T-helper 2 cell treated with Interferon-gamma antibody and Interleukin-4, amounts not matched to agents 100 ng/mL and 5 ng/mL, for 36 hours (primary cell): ENCODE measurements around the gene COIL. TPM values are rescaled to one million over a fixed set of nuclear protein-coding genes. Genes with fewer than 3 reads are reported as not detected.
"Not testable (repeated sequence)": the region's sequence is repeated elsewhere in the genome, so short reads cannot be mapped to it uniquely, and the experiment has no call there.

ENCODE experiments used
- intact Hi-C: fragments of 100-400 bp; cut with micrococcal nuclease; formaldehyde crosslinking; loops from one replicate; pipeline ENCODE4 v1.15.1; 2023
- total RNA-seq: library from RNA; stranded (reverse); gene quantifications from 2 replicates; pipeline ENCODE4 v1.2.3, GENCODE V29; 2022

Gene COIL
- 18.6 and 19.2 TPM in 2 replicates for total RNA-seq

GRCh38 chr17:56960596-56961538 lies at the start of gene COIL:
Gene COIL (minus strand): TSS chr17:56961050. CDS start chr17:56961019, 31 bp downstream.
- intact Hi-C loops: loop anchor here (1.0 to 2.0 kb wide), 2 partner anchors 18 to 128 kb away; partner anchors contain the start of genes C17orf67 and SCPEP1

DNA sequence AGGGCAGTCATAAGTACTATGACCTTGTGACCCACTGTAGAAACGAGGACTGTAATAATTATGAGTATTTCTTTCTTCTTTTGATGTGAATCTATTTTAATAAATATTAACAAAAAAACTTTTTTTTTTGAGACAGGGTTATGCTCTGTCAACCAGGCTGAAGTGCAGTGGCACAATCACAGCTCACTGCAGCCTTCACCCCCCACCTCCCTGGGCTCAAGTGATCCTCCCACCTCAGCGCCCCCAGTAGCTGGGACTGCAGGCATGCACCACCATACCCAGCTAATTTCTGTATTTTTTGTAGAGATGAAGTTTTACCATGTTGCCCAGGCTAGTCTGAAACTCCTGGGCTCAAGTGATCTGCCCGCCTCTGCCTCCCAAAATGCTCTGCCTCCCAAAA lies 49.6 kb upstream of the COIL start:
- intact Hi-C loops: no loop called here

DNA sequence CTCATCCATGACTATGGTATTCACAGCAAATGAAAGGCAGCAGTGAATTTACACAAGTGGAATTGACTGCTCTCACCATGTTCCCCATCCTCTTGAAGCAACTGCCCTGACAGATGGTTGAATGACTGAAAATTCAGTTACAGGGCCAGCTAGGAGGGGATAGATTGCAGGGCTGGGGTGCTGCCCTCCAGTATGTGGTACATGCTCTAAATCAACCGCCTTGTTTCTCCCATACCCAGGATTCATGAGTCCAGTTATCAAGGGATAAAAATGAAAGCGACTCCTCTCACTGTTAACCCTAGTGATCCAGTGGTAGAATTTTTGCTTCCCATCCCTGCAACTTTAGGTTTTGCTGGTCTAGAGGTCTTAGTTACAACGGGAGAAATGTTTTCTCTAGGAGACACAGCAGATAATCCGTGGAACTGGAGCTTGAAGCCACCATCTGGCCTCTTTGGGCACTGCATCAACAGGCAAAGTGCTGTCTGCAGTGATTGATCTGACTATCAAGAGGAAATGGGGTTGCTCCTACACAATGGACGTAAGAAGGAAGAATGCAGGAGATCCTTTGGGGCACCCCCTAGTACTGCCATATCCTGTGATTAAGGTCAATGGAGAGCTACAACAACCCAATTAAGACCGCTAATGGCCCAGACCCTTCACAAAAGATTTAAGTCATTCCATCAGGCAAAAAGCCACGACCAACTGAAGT lies 49.0 kb upstream of the COIL start:
- intact Hi-C loops: no loop called here

DNA sequence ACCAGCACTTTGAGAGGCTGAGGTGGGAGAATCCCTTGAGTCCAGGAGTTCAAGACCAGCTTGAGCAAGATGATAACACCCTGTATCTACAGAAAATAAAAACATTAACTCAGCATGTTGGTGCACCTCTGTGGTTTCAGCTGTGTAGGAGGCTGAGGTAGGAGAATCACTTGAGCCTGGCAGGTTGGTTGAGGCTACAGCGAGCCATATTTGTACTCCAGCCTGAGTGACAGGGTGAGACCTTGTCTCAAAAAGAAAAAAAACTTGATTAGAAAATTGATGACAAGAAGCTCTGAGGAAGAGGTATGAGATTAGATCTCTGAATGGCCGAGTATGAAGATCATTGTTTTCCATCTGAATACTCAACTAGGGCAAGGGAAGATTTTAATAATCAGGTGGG lies 48.1 kb upstream of the COIL start:
- intact Hi-C loops: no loop called here

DNA sequence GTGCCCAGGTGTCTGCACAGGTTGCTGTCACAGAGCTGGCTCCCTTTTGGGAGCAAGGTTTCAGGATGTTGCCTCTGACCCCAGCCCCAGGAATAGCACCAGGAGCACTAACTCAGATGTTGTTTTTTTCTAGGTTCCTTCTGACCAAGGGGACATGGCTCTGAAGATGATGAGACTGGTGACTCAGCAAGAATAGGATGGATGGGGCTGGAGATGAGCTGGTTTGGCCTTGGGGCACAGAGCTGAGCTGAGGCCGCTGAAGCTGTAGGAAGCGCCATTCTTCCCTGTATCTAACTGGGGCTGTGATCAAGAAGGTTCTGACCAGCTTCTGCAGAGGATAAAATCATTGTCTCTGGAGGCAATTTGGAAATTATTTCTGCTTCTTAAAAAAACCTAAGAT lies 45.2 kb upstream of the COIL start:
- intact Hi-C loops: no loop called here

DNA sequence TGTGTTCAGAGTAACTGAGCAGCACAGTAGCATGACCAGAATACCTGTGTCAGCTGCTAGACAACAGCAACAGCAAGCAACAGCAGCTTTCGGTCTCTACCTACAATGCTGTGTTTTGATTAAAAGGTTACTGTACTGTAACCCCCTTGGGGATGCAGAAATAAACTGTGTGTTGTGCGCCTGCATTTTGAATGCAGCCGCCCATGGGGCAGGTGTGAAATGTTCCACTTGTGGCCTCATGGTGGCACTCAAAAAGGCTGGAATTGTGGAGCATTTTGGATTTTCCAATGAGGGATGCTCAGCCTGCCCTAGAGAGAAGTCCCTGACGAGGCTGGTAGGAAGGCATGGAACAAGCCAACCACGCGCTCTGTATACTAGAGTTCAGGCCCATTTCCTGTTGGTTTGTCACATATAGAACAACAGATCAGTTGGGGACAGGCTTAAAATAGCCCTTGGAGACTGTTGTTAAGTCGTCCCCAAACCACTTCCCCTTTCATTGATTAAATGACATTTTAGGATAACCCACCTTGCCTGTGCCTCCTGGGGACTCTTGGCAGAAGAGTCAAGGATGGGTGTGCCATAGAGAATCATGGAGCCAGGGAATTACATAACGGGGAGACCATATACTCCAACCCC lies 44.2 kb upstream of the COIL start:
- intact Hi-C loops: no loop called here

DNA sequence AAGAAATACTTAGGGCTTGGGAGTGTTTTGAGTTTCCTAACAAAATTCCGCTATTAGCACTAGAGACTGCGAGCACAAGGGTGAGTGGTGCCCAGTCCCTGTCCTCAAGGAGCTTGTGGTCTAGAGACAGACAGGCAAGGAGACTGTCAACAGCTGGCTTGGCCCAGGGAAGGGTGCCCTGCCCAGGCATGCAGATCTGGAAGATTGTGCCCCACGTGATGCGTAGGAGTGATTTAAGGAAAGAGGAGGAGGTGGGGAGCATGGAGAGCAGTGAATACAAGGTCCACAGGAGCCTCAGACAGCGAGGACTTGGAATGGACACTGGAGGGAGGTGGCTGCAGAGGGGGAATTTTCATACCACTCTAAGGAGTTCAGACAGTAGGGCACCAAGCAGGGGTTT lies 42.1 kb upstream of the COIL start:
- intact Hi-C loops: no loop called here

DNA sequence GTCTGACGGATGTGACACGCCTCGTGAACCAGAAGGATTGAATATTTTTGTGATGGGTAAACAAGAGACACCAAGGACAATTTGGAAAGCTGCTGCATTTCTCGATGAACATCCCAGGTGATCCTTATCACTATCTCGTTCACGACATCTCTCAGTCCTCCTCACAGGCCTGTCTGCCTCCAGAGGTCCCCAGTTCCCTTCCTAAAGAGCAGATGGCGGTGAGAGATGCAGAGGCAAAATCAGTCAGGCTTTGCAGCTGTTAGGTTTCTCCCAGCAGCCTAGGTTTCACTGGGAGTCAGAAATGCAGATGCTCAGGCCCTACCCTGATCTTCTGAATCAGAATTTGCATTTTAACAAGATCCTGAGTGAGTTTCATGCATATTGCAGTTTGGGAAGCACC lies 40.7 kb upstream of the COIL start:
- intact Hi-C loops: no loop called here

DNA sequence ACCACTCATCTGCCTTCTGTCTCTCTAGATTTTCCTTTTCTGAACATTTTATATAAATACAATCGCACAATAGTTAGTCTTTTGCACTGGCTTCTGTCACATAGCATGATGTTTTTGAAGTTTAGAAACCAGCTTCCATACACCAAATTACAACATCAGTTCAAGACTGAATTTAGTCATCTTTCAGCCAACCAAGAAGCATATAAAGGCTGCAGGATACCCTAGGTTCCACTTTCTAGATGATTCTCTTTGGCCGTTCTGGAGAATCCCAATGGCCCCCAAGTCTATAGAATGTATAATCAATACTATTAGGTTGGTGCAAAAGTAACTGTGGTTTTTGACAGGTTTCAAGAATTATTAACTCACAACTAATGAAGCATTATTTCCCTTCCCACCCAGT lies 36.5 kb upstream of the COIL start:
- intact Hi-C loops: no loop called here

DNA sequence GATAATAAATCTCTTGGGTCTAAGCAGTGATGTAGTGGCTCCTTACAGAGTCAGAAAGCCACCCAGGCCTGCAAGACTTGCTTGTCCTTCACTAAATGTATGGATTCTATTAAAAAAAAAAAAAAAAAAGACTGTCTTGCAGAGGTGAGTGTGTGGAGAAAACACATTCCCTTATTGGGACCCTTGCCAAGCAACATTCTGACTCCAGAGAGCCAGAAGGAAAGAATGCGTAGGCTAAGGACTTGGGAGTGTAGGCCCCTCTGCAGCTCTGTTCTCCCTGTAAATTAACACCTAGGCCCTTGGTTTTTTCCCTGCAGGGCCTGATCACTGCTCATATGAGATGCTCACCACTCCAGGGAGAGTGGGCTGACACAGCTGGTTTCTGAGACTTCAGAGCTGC lies 34.9 kb upstream of the COIL start:
- intact Hi-C loops: no loop called here

DNA sequence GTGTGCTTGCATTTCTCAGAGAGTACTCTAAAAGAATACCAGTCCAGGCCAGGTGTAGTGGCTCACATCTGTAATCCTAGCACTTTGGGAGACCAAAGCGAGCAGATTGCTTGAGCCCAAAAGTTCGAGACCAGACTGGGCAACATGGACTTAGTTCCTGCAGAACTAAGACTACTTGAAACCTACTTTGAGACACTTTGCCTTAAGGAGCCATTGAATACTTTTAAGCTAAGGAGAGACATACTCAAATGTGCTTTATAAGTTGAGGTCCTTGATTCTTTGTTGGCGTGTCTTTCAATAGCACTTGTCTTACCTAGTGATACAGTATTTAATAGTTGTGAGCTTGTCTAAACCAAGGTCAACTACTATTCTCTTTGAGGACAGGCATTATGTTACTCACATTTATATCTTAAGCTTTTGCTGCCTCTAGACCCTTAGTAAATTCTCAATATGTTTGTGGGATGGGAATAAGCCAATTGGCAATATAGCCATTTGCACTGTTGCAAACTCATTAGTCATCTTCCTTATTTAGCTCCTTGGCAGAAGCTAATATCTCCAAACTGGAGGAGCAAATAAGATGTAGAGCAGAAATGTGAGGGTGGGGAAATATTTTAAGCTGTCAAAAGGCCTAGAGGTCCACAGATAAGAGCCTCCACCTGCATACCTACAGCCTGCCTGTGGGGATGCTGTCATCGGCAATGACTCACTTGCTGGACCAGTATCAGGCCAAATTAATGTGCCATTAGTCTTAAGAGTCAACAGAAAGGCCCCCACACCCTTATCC lies 33.4 kb upstream of the COIL start:
- intact Hi-C loops: no loop called here

GRCh38 chr17:56992364-56992763 lies 31.5 kb upstream of the COIL start:
- intact Hi-C loops: no loop called here

- intact Hi-C loops: no loop called here
Measured at GRCh38 chr17:56988901-56989572, 28.2 kb upstream of the COIL start.

DNA sequence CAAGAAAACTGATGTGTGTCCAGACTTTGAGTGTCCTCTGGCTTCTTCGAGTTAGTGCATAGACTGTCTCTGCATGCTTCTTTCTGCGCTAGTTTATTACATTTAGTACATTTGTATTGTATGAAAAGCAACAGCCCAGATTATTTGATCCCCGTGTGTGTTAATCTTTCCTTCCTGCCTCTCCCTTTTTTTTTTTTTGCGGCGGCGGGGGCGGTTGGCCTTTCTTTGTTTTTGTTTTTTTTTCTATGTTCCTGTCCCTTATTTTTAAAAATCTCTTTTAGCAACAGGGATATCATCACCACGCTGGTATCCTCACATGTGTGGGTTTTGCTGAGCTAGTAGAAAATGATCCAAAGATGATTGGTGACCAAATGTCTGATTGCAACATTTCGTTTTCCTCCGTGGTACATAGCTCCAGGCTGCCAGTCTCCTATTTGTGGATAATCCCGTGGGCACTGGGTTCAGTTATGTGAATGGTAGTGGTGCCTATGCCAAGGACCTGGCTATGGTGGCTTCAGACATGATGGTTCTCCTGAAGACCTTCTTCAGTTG lies 26.5 kb upstream of the COIL start:
- intact Hi-C loops: no loop called here

GRCh38 chr17:56985371-56986162 lies 24.7 kb upstream of the COIL start:
- intact Hi-C loops: no loop called here

- intact Hi-C loops: no loop called here
Measured at GRCh38 chr17:56983366-56983765, 22.5 kb upstream of the COIL start.

GRCh38 chr17:56982312-56982711 lies 21.5 kb upstream of the COIL start:
- intact Hi-C loops: no loop called here

DNA sequence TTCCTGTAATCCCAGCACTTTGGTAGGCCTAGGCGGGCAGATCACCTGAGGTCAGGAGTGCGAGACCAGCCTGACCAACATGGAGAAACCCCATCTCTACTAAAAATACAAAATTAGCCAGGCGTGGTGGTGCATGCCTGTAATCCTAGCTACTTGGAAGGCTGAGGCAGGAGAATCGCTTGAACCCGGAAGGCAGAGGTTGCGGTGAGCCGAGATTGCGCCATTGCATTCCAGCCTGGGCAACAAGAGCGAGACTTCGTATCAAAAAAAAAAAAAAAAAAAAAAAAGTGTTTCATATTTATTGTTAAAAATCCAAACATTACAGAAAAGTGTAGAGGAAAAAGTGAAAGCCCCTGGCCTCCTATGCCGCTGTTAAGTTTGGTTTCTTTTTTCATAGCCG lies 19.7 kb upstream of the COIL start:
- intact Hi-C loops: not testable (repeated sequence)

- intact Hi-C loops: loop anchor here (2.0 to 5.0 kb wide), 3 partner anchors 18 to 278 kb away; partner anchors contain the start of genes COIL, MSI2 and TRIM25
Measured at GRCh38 chr17:56979091-56979480, 18.2 kb upstream of the COIL start.
